GM10847 (cell line): Measurements from ENCODE around the gene C20orf202.

ENCODE experiments used
- POLR2A ChIP-seq: IDR thresholded peaks from 2 replicates; pipeline ENCODE4 v1.6.1; 2011; ENCODE audit not compliant: insufficient read length; ENCODE audit errors: extremely low read depth

The C20orf202 gene

GRCh38 chr20:1252416-1252815 is 49.2 kb downstream of the C20orf202 start:
- TF ChIP-seq POLR2A: no peak

DNA sequence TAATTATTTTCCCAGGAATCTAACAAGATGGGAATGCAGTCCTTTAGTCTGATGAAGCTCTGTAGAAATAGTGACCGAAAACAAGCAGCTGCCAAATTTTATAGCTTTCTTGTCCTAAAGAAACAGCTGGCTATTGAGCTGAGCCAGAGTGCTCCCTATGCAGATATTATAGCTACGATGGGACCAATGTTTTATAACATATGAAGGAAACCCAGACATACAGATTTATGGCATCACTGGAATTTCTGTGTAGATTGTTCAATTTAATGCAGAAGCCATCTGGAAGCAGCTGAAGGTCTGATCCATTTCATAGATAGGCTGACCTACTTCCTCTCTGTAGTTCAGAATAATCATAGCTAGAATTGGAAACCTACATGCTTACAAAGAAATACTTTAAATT is 51.0 kb downstream of the C20orf202 start:
- TF ChIP-seq POLR2A: no peak

DNA sequence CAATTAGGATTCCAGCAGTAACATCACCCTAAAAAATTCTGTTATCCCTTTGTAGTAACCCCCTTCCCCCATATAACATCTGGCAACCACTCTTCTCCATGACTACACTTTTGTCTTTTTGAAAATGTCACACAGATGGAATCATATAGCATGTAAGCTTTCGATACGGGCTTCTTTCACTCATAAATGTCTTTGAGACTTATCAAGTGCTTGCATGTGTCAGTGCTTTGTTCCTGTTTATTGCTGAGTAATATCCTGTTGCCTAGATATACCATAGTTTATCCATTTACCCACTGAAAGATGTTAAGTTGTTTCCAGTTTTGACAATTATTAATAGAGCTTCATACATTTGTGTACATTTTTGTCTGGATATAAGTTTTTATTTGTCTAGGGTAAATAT is 52.4 kb downstream of the C20orf202 start:
- TF ChIP-seq POLR2A: no peak
